AG04450 (cell line): ENCODE measurements around the gene INTS1. TPM values are rescaled to one million over a fixed set of nuclear protein-coding genes. Genes with fewer than 3 reads are reported as not detected.

ENCODE experiments used
- CTCF ChIA-PET: fragments of 300-600, 350-600 bp; formaldehyde crosslinking; extraction: SDS; loops from one replicate; lab custom pipeline; 2022; ENCODE audit warnings: antibody characterized with exemption, inconsistent platforms; lab: Charles Lee
- POLR2A ChIA-PET: fragments of 350-600 bp; formaldehyde crosslinking; extraction: SDS; loops from one replicate; lab custom pipeline; 2021; ENCODE audit warnings: antibody characterized with exemption, inconsistent platforms; lab: Yijun Ruan, JAX
- DNase-seq: peaks from one replicate; pipeline ENCODE4 v3.0.0-alpha.2; 2011; ENCODE audit warnings: low read depth, low spot score
- H3K27ac ChIP-seq: one replicate; pipeline ENCODE4 v1.5.1; 2012; ENCODE audit warnings: low read depth, low read length, control low read depth
- H3K27me3 ChIP-seq: one replicate; pipeline ENCODE4 v1.6.0; 2012; ENCODE audit warnings: low read length; ENCODE audit not compliant: control insufficient read depth, insufficient read depth
- H3K4me3 ChIP-seq: 2 replicates; pipeline ENCODE4 v1.5.1; 2011; ENCODE audit warnings: mild to moderate bottlenecking, low read depth, low read length, control low read depth
- H3K9me3 ChIP-seq: 2 replicates; pipeline ENCODE4 v1.5.1; 2012; ENCODE audit warnings: low read length; ENCODE audit not compliant: control insufficient read depth, insufficient read depth
- polyA plus RNA-seq: library from polyadenylated mRNA; depleted of rRNA; stranded (reverse); fragments of >200 nt; gene quantifications from 2 replicates; pipeline ENCODE4 v1.2.3, GENCODE V29; 2011
- TF ChIP-seq, protein P1 (sequence below): IDR thresholded peaks from 2 replicates; pipeline ENCODE4 v1.5.1; 2011; ENCODE audit warnings: low read depth, low read length, control low read depth, inconsistent platforms

INTS1 gene
- polyA plus RNA-seq, 1 experiment: 9.0 TPM

DNA sequence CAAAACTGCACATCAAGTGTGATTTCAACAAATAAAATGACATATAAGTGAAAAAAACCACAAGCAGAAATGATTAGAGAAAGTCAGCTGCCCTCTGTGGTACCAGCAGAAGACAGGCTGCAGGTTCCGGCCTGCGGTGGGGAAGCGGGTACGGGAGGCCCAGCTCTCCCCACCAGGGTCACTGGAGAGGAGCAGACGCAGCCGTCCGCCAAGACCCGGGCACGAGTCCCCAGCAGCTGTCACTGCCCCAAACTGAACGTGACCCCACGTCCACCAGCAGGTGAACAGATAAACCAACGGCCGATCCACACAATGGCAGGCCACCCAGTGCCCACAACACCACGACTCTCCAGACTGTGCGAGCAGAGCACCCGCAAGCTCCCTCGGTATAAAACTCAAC lies 28.8 kb downstream of the INTS1 start:
- Histone ChIP-seq H3K9me3 (no peaks in the 10 kb centered on the region), H3K4me3 (no peak overlapping the region), H3K27ac (no peak overlapping the region), H3K27me3 (no peaks in the 10 kb centered on the region)
- TF ChIP-seq, protein P1, sequence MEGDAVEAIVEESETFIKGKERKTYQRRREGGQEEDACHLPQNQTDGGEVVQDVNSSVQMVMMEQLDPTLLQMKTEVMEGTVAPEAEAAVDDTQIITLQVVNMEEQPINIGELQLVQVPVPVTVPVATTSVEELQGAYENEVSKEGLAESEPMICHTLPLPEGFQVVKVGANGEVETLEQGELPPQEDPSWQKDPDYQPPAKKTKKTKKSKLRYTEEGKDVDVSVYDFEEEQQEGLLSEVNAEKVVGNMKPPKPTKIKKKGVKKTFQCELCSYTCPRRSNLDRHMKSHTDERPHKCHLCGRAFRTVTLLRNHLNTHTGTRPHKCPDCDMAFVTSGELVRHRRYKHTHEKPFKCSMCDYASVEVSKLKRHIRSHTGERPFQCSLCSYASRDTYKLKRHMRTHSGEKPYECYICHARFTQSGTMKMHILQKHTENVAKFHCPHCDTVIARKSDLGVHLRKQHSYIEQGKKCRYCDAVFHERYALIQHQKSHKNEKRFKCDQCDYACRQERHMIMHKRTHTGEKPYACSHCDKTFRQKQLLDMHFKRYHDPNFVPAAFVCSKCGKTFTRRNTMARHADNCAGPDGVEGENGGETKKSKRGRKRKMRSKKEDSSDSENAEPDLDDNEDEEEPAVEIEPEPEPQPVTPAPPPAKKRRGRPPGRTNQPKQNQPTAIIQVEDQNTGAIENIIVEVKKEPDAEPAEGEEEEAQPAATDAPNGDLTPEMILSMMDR: no peak
- DNase-seq: no peak
- ChIA-PET CTCF (interaction anchor here (1.0 to 2.4 kb wide), 4 partner anchors 9 to 318 kb away, joined by 3 to 13 read pairs (median 8); no protein-coding TSS in a partner anchor), POLR2A (no interaction called here)

DNA sequence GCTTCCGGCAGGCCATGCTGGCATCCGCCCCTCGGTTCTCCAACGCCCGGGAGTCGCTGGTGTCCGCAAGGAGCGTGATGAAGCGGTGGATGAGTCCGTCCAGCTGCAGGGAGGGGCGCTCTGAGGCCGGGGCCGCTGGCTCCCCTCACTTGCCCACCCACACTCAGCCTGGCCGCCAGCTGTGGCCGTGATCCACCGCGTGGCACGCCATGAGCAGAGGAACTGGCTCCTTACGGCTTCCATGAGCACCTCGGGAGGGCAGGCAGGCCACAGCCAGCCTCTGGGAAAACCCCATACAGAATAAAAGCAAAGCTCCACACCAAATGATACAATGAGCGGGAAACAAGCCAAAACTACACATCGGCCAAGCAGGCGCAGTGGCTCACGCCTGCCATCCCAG lies 29.5 kb downstream of the INTS1 start:
- CTCF ChIA-PET: interaction anchor here (0.7 to 2.4 kb wide), 16 partner anchors 9 to 317 kb away, joined by 3 to 13 read pairs (median 6); partner anchors contain the start of gene INTS1
- Histone ChIP-seq H3K27me3 (no peaks in the 10 kb centered on the region), H3K9me3 (no peaks in the 10 kb centered on the region), H3K27ac (no peak overlapping the region), H3K4me3 (no peak overlapping the region)
- TF ChIP-seq, protein P1: no peak
- DNase-seq: no peak
- POLR2A ChIA-PET: interaction anchor here (1.0 kb wide), 1 partner anchor 16 kb away, joined by 5 read pairs; the partner anchor contains the start of gene MICALL2

DNA sequence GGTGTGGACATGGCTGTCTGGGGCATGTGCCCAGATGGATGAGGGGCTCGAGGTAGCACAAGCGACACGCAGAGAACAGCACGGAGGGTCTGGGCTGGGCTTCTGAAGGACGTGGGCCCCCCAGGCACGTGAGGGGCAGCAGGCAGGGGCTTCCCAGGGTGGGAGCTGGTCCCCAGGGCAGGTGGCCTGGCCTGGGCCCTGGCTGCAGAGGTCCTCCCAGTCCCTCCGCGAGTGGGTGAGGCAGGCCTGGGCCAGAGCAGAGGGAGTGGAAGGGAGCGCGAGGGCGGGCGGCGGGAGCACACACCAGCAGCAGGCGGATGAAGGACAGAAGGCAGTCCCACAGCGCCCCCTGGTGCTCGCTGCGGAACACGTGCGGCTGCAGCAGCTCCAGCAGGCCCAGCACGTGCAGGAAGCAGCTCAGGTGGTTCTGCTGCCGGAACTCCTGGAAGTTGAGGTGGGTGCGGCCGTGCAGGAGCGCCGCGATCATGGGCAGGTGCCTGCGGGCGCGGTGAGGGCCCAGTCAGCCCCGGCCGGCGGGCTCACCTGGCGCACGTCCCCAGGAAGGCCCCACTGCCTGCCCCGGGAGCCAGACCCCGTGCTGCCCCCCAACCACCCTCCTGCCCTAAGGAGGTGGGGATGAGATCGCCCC lies 30.2 kb downstream of the INTS1 start:
- TF ChIP-seq, protein P1: peak; percentile 85
- Histone ChIP-seq H3K9me3 (no peaks in the 10 kb centered on the region), H3K27ac (no peak overlapping the region), H3K4me3 (no peak overlapping the region), H3K27me3 (no peaks in the 10 kb centered on the region)
- ChIA-PET POLR2A (interaction anchor here (1.0 kb wide), 1 partner anchor 15 kb away, joined by 5 read pairs; the partner anchor contains the start of gene MICALL2), CTCF (interaction anchor here (0.7 to 2.4 kb wide), 15 partner anchors 8 to 280 kb away, joined by 3 to 13 read pairs (median 6); partner anchors contain the start of gene INTS1)
- DNase-seq: peak; percentile 67

DNA sequence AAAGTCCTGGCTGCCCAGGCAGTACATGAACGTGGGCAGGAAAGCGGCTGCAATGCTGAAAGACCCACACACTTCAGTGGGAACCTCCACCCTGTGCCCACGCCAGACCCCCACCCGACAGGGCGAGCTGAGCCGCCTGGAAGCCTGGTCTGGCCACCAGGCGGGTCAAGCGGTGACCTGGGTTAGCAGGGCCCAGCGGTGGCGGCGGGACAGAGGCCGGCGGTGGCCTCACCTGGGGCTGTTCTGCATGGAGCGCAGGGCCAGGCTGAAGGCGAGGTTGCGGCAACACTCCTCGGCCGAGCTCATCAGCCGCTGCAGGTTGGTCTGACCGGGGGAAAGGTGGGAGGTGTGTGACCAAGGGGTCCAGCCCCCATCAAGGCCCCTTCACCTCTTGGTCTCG lies 33.3 kb downstream of the INTS1 start:
- no peak overlapping the region for H3K27ac ChIP-seq
- no peak for DNase-seq
- no peaks in the 10 kb centered on the region for H3K9me3 ChIP-seq
- POLR2A ChIA-PET: no interaction called here
- CTCF ChIA-PET: no interaction called here
- TF ChIP-seq, protein P1: no peak
- no peak overlapping the region for H3K4me3 ChIP-seq
- H3K27me3 ChIP-seq: no peaks in the 10 kb centered on the region

DNA sequence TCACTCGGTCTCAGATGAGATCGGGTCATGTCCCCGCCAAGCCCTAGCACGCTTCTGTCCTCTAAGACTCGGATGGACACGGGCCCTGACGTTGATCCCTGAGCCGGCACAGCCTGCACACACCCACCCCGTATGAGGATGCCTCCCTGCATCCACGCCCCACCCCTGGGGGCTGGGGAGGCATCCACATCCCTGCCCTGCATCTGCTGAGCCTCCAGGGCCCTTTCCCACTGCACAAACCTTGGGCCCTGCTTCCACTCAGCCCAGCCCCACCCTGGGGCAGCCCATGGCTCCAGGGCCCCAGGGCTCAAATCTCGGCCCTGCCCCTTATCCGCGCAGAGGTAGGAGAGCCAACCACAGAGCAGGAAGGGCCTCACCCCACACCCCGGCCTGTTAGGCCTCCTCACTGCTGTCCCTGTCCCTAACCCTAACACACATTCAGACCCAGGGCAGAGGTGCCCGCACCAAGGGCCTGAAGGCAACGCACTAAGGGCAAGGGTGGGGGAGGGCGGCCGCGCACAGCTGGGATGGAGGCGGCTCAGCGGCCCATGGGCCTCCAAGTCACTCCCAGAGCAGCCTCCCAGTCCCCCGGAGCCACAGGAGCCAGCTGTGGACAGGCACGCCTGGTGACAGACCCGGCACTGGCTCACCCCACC lies 35.4 kb downstream of the INTS1 start:
- no peak overlapping the region for H3K4me3 ChIP-seq
- DNase-seq: no peak
- TF ChIP-seq, protein P1: no peak
- H3K27me3 ChIP-seq: peaks cover 3% of the 10 kb centered on the region
- ChIA-PET POLR2A (no interaction called here), CTCF (no interaction called here)
- H3K27ac ChIP-seq: no peak overlapping the region
- H3K9me3 ChIP-seq: no peaks in the 10 kb centered on the region
